ENCODE data around the gene TNFAIP8. TPM values are rescaled to one million over a fixed set of nuclear protein-coding genes. Genes with fewer than 3 reads are reported as not detected.

TNFAIP8 gene
- total RNA-seq: 20.5 TPM

GRCh38 chr5:119355685-119356611 lies at the start of gene TNFAIP8:
Gene TNFAIP8 (plus strand): TSS chr5:119356019. CDS start chr5:119356091, 72 bp downstream.

Other genes starting within 250 kb of the TNFAIP8 start
- gene HSD17B4, start 96.5 kb downstream of the TNFAIP8 start, total RNA-seq: 123 TPM

Measured in camera-type eye (tissue), 1 donor.